ENCODE data around the gene OPTN.
A peak's percentile ranks its signal among the peaks of the same experiment; 100 is the strongest.
"Not testable (repeated sequence)": the region's sequence is repeated elsewhere in the genome, so short reads cannot be mapped to it uniquely, and the experiment has no call there.

OPTN gene

DNA sequence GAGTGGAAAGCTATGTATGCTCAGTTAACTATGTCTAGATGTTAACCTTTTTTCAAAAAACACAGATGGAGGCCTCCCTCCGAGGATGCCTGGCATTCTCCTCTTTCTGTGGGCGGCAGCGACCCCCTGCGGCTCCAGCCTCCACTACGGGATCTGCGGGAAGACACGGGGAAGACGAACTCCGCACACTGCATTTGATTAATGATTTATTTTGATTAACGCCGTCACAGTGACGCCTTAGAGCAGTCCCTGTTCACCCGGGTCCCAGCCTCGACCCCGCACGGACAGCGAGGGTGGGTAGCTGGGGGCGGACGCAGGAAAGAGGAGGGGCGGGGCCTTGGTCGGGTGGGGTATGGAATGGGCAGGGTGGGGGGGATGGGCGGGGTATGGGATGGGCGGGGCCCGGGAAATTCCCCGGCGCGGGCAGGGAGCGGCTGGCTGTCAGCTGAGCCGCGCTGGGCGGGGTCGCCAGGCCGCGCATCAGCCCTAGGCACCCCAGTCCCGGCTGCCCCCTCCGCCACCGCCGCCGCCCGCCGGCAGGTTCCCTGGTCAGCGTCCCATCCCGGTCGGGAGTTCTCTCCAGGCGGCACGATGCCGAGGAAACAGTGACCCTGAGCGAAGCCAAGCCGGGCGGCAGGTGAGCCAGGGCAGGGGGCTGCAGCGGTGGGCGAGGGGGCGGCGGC, at the start of gene OPTN:
OPTN (plus strand) TSS at position 498 of the 683 bp plus-strand sequence. CDS start 8,960 bp downstream, outside the sequence.
- H3K4me3 ChIP-seq (ENCODE audit: low read length): peak within 1 kb of the TSS; percentile 90
- peak; percentile 37 for DNase-seq (ENCODE audit: low read depth, low spot score)
- no peaks in the 10 kb centered on the region for H3K36me3 ChIP-seq (ENCODE audit: control insufficient read depth, insufficient read depth, low read length)
- H3K9me3 ChIP-seq (ENCODE audit: control insufficient read depth, insufficient read depth, low read length): no peaks in the 10 kb centered on the region
- H3K4me1 ChIP-seq (ENCODE audit: control insufficient read depth, insufficient read depth, low read length): no peaks in the 10 kb centered on the region
- no peaks in the 10 kb centered on the region for H3K27me3 ChIP-seq (ENCODE audit: control insufficient read depth, insufficient read depth, low read length)
- no peak within 1 kb of the TSS for H3K27ac ChIP-seq (ENCODE audit: low read length)
- no CpG with 5 or more reads among the region's 54 CpGs for WGBS (ENCODE audit: insufficient coverage, insufficient read length)

DNA sequence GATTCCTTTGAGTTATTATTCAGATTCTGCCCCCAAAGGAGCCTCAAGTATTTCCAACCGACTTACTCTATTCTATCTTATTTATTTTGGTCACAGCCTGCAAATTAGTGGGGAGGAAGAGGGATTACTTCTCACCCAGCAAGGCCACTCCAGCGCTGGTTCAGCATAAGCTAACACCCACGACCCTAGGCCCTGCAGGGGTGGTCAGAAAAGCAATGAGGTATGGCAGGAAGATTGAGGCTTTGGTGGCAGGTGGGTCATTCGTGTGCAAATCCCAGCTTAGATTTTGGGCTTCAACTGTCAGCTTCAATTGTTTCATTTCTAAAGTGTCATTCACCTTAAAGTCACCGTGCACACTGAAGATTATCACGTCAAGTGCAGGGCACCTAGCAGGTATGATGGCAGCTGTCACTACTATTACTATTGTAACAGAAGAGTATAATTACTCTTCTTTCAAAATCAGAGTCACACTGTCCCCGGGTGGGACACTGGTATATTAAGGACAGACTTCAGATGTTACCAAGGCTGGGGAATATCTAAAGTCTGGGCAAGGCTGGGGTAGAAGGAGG, 48.8 kb upstream of the OPTN start:
- H3K4me1 ChIP-seq (ENCODE audit: control insufficient read depth, insufficient read depth, low read length): no peaks in the 10 kb centered on the region
- H3K27me3 ChIP-seq (ENCODE audit: control insufficient read depth, insufficient read depth, low read length): no peaks in the 10 kb centered on the region
- H3K36me3 ChIP-seq (ENCODE audit: control insufficient read depth, insufficient read depth, low read length): no peaks in the 10 kb centered on the region
- H3K4me3 ChIP-seq (ENCODE audit: low read length): no peak overlapping the region
- no peak overlapping the region for H3K27ac ChIP-seq (ENCODE audit: low read length)
- no peak for DNase-seq (ENCODE audit: low read depth, low spot score)
- H3K9me3 ChIP-seq (ENCODE audit: control insufficient read depth, insufficient read depth, low read length): no peaks in the 10 kb centered on the region
- no CpG with 5 or more reads among the region's 7 CpGs for WGBS (ENCODE audit: insufficient coverage, insufficient read length)

DNA sequence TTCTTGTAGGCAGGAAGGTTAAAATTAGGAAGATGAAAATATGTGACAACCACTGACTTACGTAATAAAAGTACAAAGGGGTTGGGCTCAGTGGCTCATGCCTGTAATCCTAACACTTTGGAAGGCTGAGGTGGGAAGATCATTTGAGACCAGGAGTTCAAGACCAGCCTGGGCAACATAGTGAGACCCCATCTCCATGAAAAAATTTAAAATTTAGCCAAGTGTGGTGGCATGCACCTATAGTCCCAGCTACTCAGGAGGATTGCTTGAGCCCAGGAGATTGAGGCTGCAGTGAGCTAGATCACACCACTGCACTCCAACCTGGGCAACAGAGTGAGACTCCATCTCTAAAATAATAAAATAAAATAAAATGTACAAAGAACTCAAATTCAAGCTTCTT, 46.8 kb upstream of the OPTN start:
- not testable (repeated sequence) for H3K27ac ChIP-seq (ENCODE audit: low read length); H3K4me1 ChIP-seq (ENCODE audit: control insufficient read depth, insufficient read depth, low read length); DNase-seq (ENCODE audit: low read depth, low spot score); H3K36me3 ChIP-seq (ENCODE audit: control insufficient read depth, insufficient read depth, low read length); H3K4me3 ChIP-seq (ENCODE audit: low read length); H3K27me3 ChIP-seq (ENCODE audit: control insufficient read depth, insufficient read depth, low read length); H3K9me3 ChIP-seq (ENCODE audit: control insufficient read depth, insufficient read depth, low read length)
- WGBS (ENCODE audit: insufficient coverage, insufficient read length): no CpG with 5 or more reads among the region's 1 CpG

DNA sequence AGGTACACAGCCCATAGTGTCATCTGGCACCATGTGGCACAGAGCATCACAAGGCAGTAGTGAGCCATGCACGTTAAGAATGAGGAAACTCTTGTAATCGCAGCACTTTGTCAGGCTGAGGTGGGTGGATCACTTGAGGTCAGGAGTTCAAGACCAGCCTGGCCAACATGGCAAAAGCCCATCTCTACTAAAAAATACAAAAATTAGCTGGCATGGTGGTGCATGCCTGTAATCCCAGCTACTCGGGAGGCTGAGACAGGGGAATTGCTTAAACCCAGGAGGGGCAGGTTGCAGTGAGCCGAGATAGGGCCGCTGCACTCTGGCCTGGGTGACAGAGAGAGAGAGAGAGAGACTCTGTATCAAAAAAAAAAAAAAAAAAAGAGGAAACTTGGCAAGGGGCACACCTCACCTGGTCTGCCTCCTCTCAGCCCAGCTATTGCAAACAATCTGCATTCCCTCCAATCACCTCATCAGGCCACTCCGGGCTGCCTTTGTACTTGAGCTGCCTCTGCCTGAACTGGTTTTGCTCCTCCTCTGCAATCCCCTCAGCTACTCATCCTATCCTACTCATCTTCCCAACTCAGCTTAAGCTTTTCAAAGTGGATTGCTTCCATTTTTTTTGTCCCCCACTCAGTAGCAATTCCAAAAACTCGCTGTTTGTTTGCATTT, 46.0 kb upstream of the OPTN start:
- H3K4me3 ChIP-seq (ENCODE audit: low read length): no peak overlapping the region
- DNase-seq (ENCODE audit: low read depth, low spot score): no peak
- no peaks in the 10 kb centered on the region for H3K36me3 ChIP-seq (ENCODE audit: control insufficient read depth, insufficient read depth, low read length)
- no peak overlapping the region for H3K27ac ChIP-seq (ENCODE audit: low read length)
- no CpG with 5 or more reads among the region's 7 CpGs for WGBS (ENCODE audit: insufficient coverage, insufficient read length)
- H3K27me3 ChIP-seq (ENCODE audit: control insufficient read depth, insufficient read depth, low read length): no peaks in the 10 kb centered on the region
- no peaks in the 10 kb centered on the region for H3K4me1 ChIP-seq (ENCODE audit: control insufficient read depth, insufficient read depth, low read length)
- no peaks in the 10 kb centered on the region for H3K9me3 ChIP-seq (ENCODE audit: control insufficient read depth, insufficient read depth, low read length)

DNA sequence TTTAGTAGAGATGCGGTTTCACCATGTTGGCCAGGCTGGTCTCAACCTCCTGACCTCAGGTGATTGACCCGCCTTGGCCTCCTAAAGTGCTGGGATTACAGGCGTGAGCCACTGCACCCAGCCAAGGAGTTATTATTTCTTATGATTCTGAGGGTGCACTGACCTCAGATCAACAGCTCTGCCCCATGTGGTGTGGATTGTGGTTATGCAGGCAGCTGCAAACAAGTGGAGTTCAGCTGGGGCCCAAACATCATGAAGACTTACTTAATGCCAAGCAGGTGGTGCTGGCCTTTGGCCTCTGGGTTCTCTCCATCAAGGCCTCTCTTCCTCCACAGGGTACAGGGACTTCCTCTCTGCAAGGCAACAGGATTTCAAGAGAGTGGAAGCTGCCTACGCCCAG, 45.1 kb upstream of the OPTN start:
- H3K27me3 ChIP-seq (ENCODE audit: control insufficient read depth, insufficient read depth, low read length): no peaks in the 10 kb centered on the region
- no peaks in the 10 kb centered on the region for H3K9me3 ChIP-seq (ENCODE audit: control insufficient read depth, insufficient read depth, low read length)
- no CpG with 5 or more reads among the region's 4 CpGs for WGBS (ENCODE audit: insufficient coverage, insufficient read length)
- no peak for DNase-seq (ENCODE audit: low read depth, low spot score)
- H3K4me1 ChIP-seq (ENCODE audit: control insufficient read depth, insufficient read depth, low read length): no peaks in the 10 kb centered on the region
- H3K36me3 ChIP-seq (ENCODE audit: control insufficient read depth, insufficient read depth, low read length): no peaks in the 10 kb centered on the region
- H3K4me3 ChIP-seq (ENCODE audit: low read length): no peak overlapping the region
- no peak overlapping the region for H3K27ac ChIP-seq (ENCODE audit: low read length)

DNA sequence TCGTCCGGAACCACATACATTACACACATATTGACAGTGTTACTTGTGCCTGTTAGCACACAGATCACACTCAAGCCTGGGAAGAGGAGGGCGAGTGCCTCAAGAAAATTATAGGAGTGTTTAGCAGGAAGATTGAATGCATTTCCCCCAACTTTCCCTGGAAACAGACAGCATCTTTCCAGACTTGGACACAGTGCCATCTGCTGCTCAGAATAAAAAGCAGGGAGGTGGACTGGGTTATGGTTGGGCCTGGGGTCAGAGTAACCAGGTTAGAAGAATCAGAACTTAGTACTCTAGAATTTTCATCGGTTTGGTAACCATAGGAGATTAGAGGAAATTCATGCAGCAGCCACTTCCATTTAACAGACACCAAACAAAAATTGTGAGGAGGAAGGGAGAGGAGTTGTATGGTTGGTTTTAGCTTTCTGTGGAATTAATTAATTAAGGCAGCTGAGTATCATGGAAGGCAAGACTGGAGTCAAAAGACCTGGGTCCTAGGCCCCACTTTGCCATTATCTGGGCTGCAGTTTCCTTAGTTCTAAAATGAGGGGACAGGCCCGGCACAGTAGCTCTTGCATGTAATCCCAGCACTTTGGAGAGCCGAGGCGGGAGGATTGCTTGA, 43.4 kb upstream of the OPTN start:
- no peak for DNase-seq (ENCODE audit: low read depth, low spot score)
- Histone ChIP-seq H3K4me3 (ENCODE audit: low read length) (no peak overlapping the region), H3K36me3 (ENCODE audit: control insufficient read depth, insufficient read depth, low read length) (no peaks in the 10 kb centered on the region), H3K9me3 (ENCODE audit: control insufficient read depth, insufficient read depth, low read length) (no peaks in the 10 kb centered on the region), H3K27me3 (ENCODE audit: control insufficient read depth, insufficient read depth, low read length) (no peaks in the 10 kb centered on the region), H3K27ac (ENCODE audit: low read length) (no peak overlapping the region), H3K4me1 (ENCODE audit: control insufficient read depth, insufficient read depth, low read length) (no peaks in the 10 kb centered on the region)
- no CpG with 5 or more reads among the region's 7 CpGs for WGBS (ENCODE audit: insufficient coverage, insufficient read length)

DNA sequence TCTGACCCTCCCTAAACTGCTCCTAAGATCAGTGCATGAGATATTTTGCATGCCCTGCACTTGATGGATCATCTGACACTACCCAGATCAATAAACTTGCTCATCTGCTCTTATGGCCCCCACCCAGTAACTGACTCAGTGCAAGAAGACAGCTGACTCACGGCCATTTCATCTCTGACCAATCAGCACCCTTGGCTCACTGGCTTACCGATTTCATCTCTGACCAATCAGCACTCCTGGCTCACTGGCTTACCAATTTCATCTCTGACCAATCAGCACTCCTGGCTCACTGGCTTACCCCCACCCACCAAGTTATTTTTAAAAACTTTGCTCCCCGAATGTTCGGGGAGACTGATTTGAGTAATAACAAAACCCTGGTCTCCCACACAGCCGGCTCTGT, 37.2 kb upstream of the OPTN start:
- H3K4me1 ChIP-seq (ENCODE audit: control insufficient read depth, insufficient read depth, low read length): no peaks in the 10 kb centered on the region
- H3K4me3 ChIP-seq (ENCODE audit: low read length): no peak overlapping the region
- H3K36me3 ChIP-seq (ENCODE audit: control insufficient read depth, insufficient read depth, low read length): no peaks in the 10 kb centered on the region
- no peak for DNase-seq (ENCODE audit: low read depth, low spot score)
- WGBS (ENCODE audit: insufficient coverage, insufficient read length): no CpG with 5 or more reads among the region's 5 CpGs
- H3K9me3 ChIP-seq (ENCODE audit: control insufficient read depth, insufficient read depth, low read length): no peaks in the 10 kb centered on the region
- no peaks in the 10 kb centered on the region for H3K27me3 ChIP-seq (ENCODE audit: control insufficient read depth, insufficient read depth, low read length)
- H3K27ac ChIP-seq (ENCODE audit: low read length): no peak overlapping the region

DNA sequence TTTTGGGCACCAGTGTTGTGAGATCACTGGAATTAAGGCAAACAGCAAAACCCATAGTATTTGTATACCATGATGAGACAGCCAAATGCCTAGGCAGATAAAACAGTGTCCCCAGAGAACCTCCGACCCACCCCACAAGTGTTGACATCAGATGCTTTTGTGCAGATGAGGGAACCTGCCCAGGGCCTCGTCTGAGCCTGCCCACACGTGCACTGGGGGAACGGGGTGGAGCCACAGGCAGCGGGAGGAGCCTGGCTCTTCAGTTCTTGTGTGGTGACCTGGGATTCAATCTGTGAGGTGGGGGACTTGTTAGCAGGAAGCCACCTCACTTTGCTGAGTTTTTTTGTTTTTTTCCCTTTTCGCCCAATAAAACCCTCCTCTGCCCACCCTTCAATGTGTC, 33.4 kb upstream of the OPTN start:
- no peak for DNase-seq (ENCODE audit: low read depth, low spot score)
- no CpG with 5 or more reads among the region's 6 CpGs for WGBS (ENCODE audit: insufficient coverage, insufficient read length)
- Histone ChIP-seq H3K27ac (ENCODE audit: low read length) (no peak overlapping the region), H3K4me3 (ENCODE audit: low read length) (no peak overlapping the region), H3K9me3 (ENCODE audit: control insufficient read depth, insufficient read depth, low read length) (no peaks in the 10 kb centered on the region), H3K4me1 (ENCODE audit: control insufficient read depth, insufficient read depth, low read length) (no peaks in the 10 kb centered on the region), H3K36me3 (ENCODE audit: control insufficient read depth, insufficient read depth, low read length) (no peaks in the 10 kb centered on the region), H3K27me3 (ENCODE audit: control insufficient read depth, insufficient read depth, low read length) (no peaks in the 10 kb centered on the region)

DNA sequence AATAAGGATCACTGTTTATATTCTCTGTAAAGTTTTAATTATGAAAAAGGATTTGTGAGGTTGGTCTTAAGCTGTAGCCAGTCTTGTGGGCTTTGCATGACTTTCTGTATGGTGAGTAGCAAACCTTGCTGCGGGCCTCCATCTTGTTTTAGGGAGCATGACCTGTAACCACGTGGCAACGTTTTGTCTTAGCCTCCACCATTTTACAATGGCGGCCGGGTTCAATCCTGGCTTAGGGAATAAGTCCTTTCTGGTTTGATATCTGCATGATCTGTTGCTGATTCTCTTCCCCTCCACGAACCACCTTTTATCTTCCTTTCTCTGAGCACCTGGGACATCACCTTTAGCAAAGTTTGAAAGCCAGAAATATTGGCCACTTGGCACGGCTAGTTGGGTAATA, 32.5 kb upstream of the OPTN start:
- Histone ChIP-seq H3K27ac (ENCODE audit: low read length) (no peak overlapping the region), H3K4me1 (ENCODE audit: control insufficient read depth, insufficient read depth, low read length) (no peaks in the 10 kb centered on the region), H3K4me3 (ENCODE audit: low read length) (no peak overlapping the region), H3K27me3 (ENCODE audit: control insufficient read depth, insufficient read depth, low read length) (no peaks in the 10 kb centered on the region), H3K9me3 (ENCODE audit: control insufficient read depth, insufficient read depth, low read length) (no peaks in the 10 kb centered on the region), H3K36me3 (ENCODE audit: control insufficient read depth, insufficient read depth, low read length) (no peaks in the 10 kb centered on the region)
- WGBS (ENCODE audit: insufficient coverage, insufficient read length): no CpG with 5 or more reads among the region's 7 CpGs
- no peak for DNase-seq (ENCODE audit: low read depth, low spot score)

DNA sequence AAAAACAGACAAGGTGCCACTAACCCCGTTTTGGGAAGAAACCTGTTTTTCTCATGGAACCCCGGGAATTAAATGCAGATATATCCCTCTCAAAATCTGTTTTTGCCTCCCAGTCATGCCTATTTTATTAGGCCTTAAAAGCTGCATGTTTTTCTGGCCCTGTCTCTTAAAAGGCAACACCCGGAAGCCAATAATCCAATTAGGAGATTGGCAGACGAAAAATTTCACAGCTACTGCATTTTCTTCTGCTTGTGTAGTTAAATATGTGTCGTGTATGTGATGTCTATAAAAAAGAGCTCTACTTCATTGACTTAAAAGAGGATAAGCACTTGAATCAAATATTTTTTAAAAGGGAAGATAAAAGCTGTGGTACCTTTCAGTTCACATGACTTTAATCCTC, 31.9 kb upstream of the OPTN start:
- no peaks in the 10 kb centered on the region for H3K36me3 ChIP-seq (ENCODE audit: control insufficient read depth, insufficient read depth, low read length)
- H3K9me3 ChIP-seq (ENCODE audit: control insufficient read depth, insufficient read depth, low read length): no peaks in the 10 kb centered on the region
- DNase-seq (ENCODE audit: low read depth, low spot score): no peak
- no peak overlapping the region for H3K27ac ChIP-seq (ENCODE audit: low read length)
- no peak overlapping the region for H3K4me3 ChIP-seq (ENCODE audit: low read length)
- WGBS (ENCODE audit: insufficient coverage, insufficient read length): no CpG with 5 or more reads among the region's 5 CpGs
- H3K27me3 ChIP-seq (ENCODE audit: control insufficient read depth, insufficient read depth, low read length): no peaks in the 10 kb centered on the region
- no peaks in the 10 kb centered on the region for H3K4me1 ChIP-seq (ENCODE audit: control insufficient read depth, insufficient read depth, low read length)
